ENCODE results near the gene TP73.

DNA sequence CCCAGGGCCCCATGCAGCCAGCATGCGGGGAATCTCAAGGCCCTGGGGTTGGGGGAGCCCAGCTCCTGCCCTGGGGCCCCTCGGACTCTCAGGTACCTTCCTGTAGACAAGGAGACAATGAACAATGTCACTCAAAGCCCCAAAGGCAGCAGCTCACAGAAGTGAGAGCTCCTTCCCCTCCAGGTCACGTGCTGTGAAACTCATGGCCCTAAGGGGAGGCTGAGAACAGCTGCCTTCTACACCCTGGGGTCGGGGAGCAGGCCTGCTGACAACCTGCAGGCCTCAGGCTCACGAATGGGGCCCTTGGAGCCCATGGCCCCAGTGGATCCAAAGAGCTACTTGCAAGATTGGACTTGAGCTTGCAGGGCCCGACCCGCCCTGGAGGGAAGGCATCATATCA lies 44.2 kb upstream of the TP73 start:
- no peak for TF ChIP-seq POLR2AphosphoS5 (IDR thresholded peaks at IDR 0.05)
- TF ChIP-seq, protein P1, sequence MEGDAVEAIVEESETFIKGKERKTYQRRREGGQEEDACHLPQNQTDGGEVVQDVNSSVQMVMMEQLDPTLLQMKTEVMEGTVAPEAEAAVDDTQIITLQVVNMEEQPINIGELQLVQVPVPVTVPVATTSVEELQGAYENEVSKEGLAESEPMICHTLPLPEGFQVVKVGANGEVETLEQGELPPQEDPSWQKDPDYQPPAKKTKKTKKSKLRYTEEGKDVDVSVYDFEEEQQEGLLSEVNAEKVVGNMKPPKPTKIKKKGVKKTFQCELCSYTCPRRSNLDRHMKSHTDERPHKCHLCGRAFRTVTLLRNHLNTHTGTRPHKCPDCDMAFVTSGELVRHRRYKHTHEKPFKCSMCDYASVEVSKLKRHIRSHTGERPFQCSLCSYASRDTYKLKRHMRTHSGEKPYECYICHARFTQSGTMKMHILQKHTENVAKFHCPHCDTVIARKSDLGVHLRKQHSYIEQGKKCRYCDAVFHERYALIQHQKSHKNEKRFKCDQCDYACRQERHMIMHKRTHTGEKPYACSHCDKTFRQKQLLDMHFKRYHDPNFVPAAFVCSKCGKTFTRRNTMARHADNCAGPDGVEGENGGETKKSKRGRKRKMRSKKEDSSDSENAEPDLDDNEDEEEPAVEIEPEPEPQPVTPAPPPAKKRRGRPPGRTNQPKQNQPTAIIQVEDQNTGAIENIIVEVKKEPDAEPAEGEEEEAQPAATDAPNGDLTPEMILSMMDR (IDR thresholded peaks at IDR 0.05), result no peak
